GOT3 (cell line): ENCODE data around the gene MARCHF6.
"Not testable (repeated sequence)": the region's sequence is repeated elsewhere in the genome, so short reads cannot be mapped to it uniquely, and the experiment has no call there.

Source experiments
- DNase-seq: peaks from one replicate; lab custom pipeline; 2025; ENCODE audit warnings: mixed read lengths; lab: John Stamatoyannopoulos, UW

Gene MARCHF6

GRCh38 chr5:10353241-10354047, at the start of gene MARCHF6:
Gene MARCHF6 (plus strand): TSS chr5:10353695. CDS start chr5:10353899, 204 bp downstream.
- peak; percentile 69 for DNase-seq

GRCh38 chr5:10303699-10304170, 49.8 kb upstream of the MARCHF6 start:
- DNase-seq, result no peak

- no peak for DNase-seq
These were observed 48.6 kb upstream of the MARCHF6 start for GRCh38 chr5:10304932-10305331.

GRCh38 chr5:10306114-10306513, 47.4 kb upstream of the MARCHF6 start:
- no peak for DNase-seq

GRCh38 chr5:10306806-10307205, 46.7 kb upstream of the MARCHF6 start:
- DNase-seq, result no peak

GRCh38 chr5:10307206-10308148, 46.0 kb upstream of the MARCHF6 start, which contains the start of gene CMBL:
Gene CMBL (minus strand): TSS chr5:10307902. CDS start chr5:10290762, 17,140 bp downstream.
- no peak for DNase-seq

GRCh38 chr5:10308844-10309243, 44.7 kb upstream of the MARCHF6 start:
- no peak for DNase-seq

GRCh38 chr5:10310066-10310779, 43.3 kb upstream of the MARCHF6 start:
- no peak for DNase-seq

- DNase-seq, result not testable (repeated sequence)
These were observed 42.5 kb upstream of the MARCHF6 start for GRCh38 chr5:10310835-10311570.

- DNase-seq, result no peak
These were observed 41.7 kb upstream of the MARCHF6 start for GRCh38 chr5:10311595-10312425.

- DNase-seq, result no peak
These were observed 38.3 kb upstream of the MARCHF6 start for GRCh38 chr5:10315201-10315600.

GRCh38 chr5:10315824-10316509, 37.5 kb upstream of the MARCHF6 start:
- DNase-seq, result no peak

- no peak for DNase-seq
These were observed 35.4 kb upstream of the MARCHF6 start for GRCh38 chr5:10317825-10318682.

GRCh38 chr5:10319202-10319851, 34.2 kb upstream of the MARCHF6 start:
- no peak for DNase-seq

- no peak for DNase-seq
These were observed 32.7 kb upstream of the MARCHF6 start for GRCh38 chr5:10320793-10321192.

- no peak for DNase-seq
These were observed 31.6 kb upstream of the MARCHF6 start for GRCh38 chr5:10321882-10322281.

- no peak for DNase-seq
These were observed 29.7 kb upstream of the MARCHF6 start for GRCh38 chr5:10323588-10324488.
